Measurements from ENCODE around the gene FMNL1.
"Not testable (repeated sequence)": the region's sequence is repeated elsewhere in the genome, so short reads cannot be mapped to it uniquely, and the experiment has no call there.

FMNL1 gene

GRCh38 chr17:45197555-45198334, 23.9 kb upstream of the FMNL1 start:
- Histone ChIP-seq H3K56ac (ENCODE audit: low read length) (peak overlapping the region; percentile 90), H4K5ac (ENCODE audit: low read length) (peak overlapping the region; percentile 62), H3K4me2 (ENCODE audit: low read length) (peak overlapping the region; percentile 12), H3K23ac (ENCODE audit: low read length) (no peak overlapping the region), H3K79me1 (ENCODE audit: low read length) (no peaks in the 10 kb centered on the region), H3K36me3 (ENCODE audit: control insufficient read depth, insufficient read depth, low read length) (no peaks in the 10 kb centered on the region), H3K79me2 (ENCODE audit: control insufficient read depth, insufficient read depth, low read length) (no peaks in the 10 kb centered on the region), H3K27ac (ENCODE audit: low read depth, low read length) (peak overlapping the region; percentile 38), H4K8ac (ENCODE audit: low read depth, low read length) (no peak overlapping the region), H2BK5ac (ENCODE audit: low read length) (peak overlapping the region; percentile 52), H2AK5ac (ENCODE audit: low read length) (no peak overlapping the region), H3K9ac (ENCODE audit: low read length) (peak overlapping the region; percentile 66), H3K4me3 (ENCODE audit: low read length) (no peak overlapping the region), H3K4ac (ENCODE audit: low read depth, low read length) (no peak overlapping the region), H2BK15ac (replicated peaks; ENCODE audit: low read depth) (no peak overlapping the region), H3K4me1 (ENCODE audit: control insufficient read depth, low read depth, low read length) (no peaks in the 10 kb centered on the region), H3K27me3 (ENCODE audit: insufficient read depth, low read length, poor library complexity) (no peaks in the 10 kb centered on the region), H3K18ac (ENCODE audit: low read length) (no peak overlapping the region), H2BK120ac (ENCODE audit: low read depth, low read length) (no peak overlapping the region)
- DNase-seq: peak; percentile 96
- WGBS (ENCODE audit: extremely low coverage, insufficient coverage, low lambda C conversion rate): no CpG with 5 or more reads among the region's 16 CpGs

- Histone ChIP-seq H3K4me2 (ENCODE audit: low read length) (no peak overlapping the region), H3K36me3 (ENCODE audit: control insufficient read depth, insufficient read depth, low read length) (no peaks in the 10 kb centered on the region), H3K27me3 (ENCODE audit: insufficient read depth, low read length, poor library complexity) (no peaks in the 10 kb centered on the region), H3K56ac (ENCODE audit: low read length) (no peak overlapping the region), H2BK15ac (replicated peaks; ENCODE audit: low read depth) (no peak overlapping the region), H4K8ac (ENCODE audit: low read depth, low read length) (no peak overlapping the region), H4K5ac (ENCODE audit: low read length) (no peak overlapping the region), H3K4me3 (ENCODE audit: low read length) (no peak overlapping the region), H2BK5ac (ENCODE audit: low read length) (no peak overlapping the region), H3K79me1 (ENCODE audit: low read length) (no peaks in the 10 kb centered on the region), H3K4ac (ENCODE audit: low read depth, low read length) (no peak overlapping the region), H3K4me1 (ENCODE audit: control insufficient read depth, low read depth, low read length) (no peaks in the 10 kb centered on the region), H3K18ac (ENCODE audit: low read length) (no peak overlapping the region), H3K79me2 (ENCODE audit: control insufficient read depth, insufficient read depth, low read length) (no peaks in the 10 kb centered on the region), H3K27ac (ENCODE audit: low read depth, low read length) (no peak overlapping the region), H2AK5ac (ENCODE audit: low read length) (no peak overlapping the region), H3K23ac (ENCODE audit: low read length) (no peak overlapping the region), H2BK120ac (ENCODE audit: low read depth, low read length) (no peak overlapping the region), H3K9ac (ENCODE audit: low read length) (no peak overlapping the region)
- no CpG with 5 or more reads among the region's 9 CpGs for WGBS (ENCODE audit: extremely low coverage, insufficient coverage, low lambda C conversion rate)
- peak; percentile 53 for DNase-seq
Measured at GRCh38 chr17:45200701-45201100, 21.0 kb upstream of the FMNL1 start.

- no peak overlapping the region for H2BK15ac ChIP-seq (replicated peaks; ENCODE audit: low read depth)
- no peaks in the 10 kb centered on the region for H3K27me3 ChIP-seq (ENCODE audit: insufficient read depth, low read length, poor library complexity)
- no peak overlapping the region for H3K23ac ChIP-seq (ENCODE audit: low read length)
- H3K4me1 ChIP-seq (ENCODE audit: control insufficient read depth, low read depth, low read length): no peaks in the 10 kb centered on the region
- no peak overlapping the region for H3K9ac ChIP-seq (ENCODE audit: low read length)
- WGBS (ENCODE audit: extremely low coverage, insufficient coverage, low lambda C conversion rate): no CpG with 5 or more reads among the region's 4 CpGs
- DNase-seq: no peak
- H2BK120ac ChIP-seq (ENCODE audit: low read depth, low read length): no peak overlapping the region
- H3K4me2 ChIP-seq (ENCODE audit: low read length): no peak overlapping the region
- H2AK5ac ChIP-seq (ENCODE audit: low read length): no peak overlapping the region
- no peak overlapping the region for H4K8ac ChIP-seq (ENCODE audit: low read depth, low read length)
- H3K18ac ChIP-seq (ENCODE audit: low read length): no peak overlapping the region
- no peak overlapping the region for H3K56ac ChIP-seq (ENCODE audit: low read length)
- no peak overlapping the region for H4K5ac ChIP-seq (ENCODE audit: low read length)
- no peaks in the 10 kb centered on the region for H3K36me3 ChIP-seq (ENCODE audit: control insufficient read depth, insufficient read depth, low read length)
- H3K79me1 ChIP-seq (ENCODE audit: low read length): no peaks in the 10 kb centered on the region
- no peak overlapping the region for H3K27ac ChIP-seq (ENCODE audit: low read depth, low read length)
- H2BK5ac ChIP-seq (ENCODE audit: low read length): no peak overlapping the region
- no peaks in the 10 kb centered on the region for H3K79me2 ChIP-seq (ENCODE audit: control insufficient read depth, insufficient read depth, low read length)
- no peak overlapping the region for H3K4me3 ChIP-seq (ENCODE audit: low read length)
- H3K4ac ChIP-seq (ENCODE audit: low read depth, low read length): no peak overlapping the region
Measured at GRCh38 chr17:45201457-45201856, 20.2 kb upstream of the FMNL1 start.

GRCh38 chr17:45201880-45202279, 19.8 kb upstream of the FMNL1 start:
- H3K27me3 ChIP-seq (ENCODE audit: insufficient read depth, low read length, poor library complexity); H4K8ac ChIP-seq (ENCODE audit: low read depth, low read length); H3K9ac ChIP-seq (ENCODE audit: low read length); H3K36me3 ChIP-seq (ENCODE audit: control insufficient read depth, insufficient read depth, low read length); H2BK15ac ChIP-seq (replicated peaks; ENCODE audit: low read depth); DNase-seq; H3K23ac ChIP-seq (ENCODE audit: low read length); H3K4me2 ChIP-seq (ENCODE audit: low read length); H3K4ac ChIP-seq (ENCODE audit: low read depth, low read length); H3K79me1 ChIP-seq (ENCODE audit: low read length); H2AK5ac ChIP-seq (ENCODE audit: low read length); H2BK120ac ChIP-seq (ENCODE audit: low read depth, low read length); H4K5ac ChIP-seq (ENCODE audit: low read length); H3K18ac ChIP-seq (ENCODE audit: low read length); H3K4me3 ChIP-seq (ENCODE audit: low read length); H3K27ac ChIP-seq (ENCODE audit: low read depth, low read length); H3K56ac ChIP-seq (ENCODE audit: low read length); H3K79me2 ChIP-seq (ENCODE audit: control insufficient read depth, insufficient read depth, low read length); H3K4me1 ChIP-seq (ENCODE audit: control insufficient read depth, low read depth, low read length); H2BK5ac ChIP-seq (ENCODE audit: low read length): not testable (repeated sequence)
- no CpG with 5 or more reads among the region's 6 CpGs for WGBS (ENCODE audit: extremely low coverage, insufficient coverage, low lambda C conversion rate)

GRCh38 chr17:45218895-45219661, 2.6 kb upstream of the FMNL1 start:
- Histone ChIP-seq H2BK5ac (ENCODE audit: low read length) (no peak overlapping the region), H3K36me3 (ENCODE audit: control insufficient read depth, insufficient read depth, low read length) (no peaks in the 10 kb centered on the region), H3K4me1 (ENCODE audit: control insufficient read depth, low read depth, low read length) (no peaks in the 10 kb centered on the region), H2BK15ac (replicated peaks; ENCODE audit: low read depth) (no peak overlapping the region), H3K79me2 (ENCODE audit: control insufficient read depth, insufficient read depth, low read length) (no peaks in the 10 kb centered on the region), H3K79me1 (ENCODE audit: low read length) (no peaks in the 10 kb centered on the region), H3K27me3 (ENCODE audit: insufficient read depth, low read length, poor library complexity) (peaks cover 12% of the 10 kb centered on the region), H3K9ac (ENCODE audit: low read length) (no peak overlapping the region), H2AK5ac (ENCODE audit: low read length) (no peak overlapping the region), H3K23ac (ENCODE audit: low read length) (no peak overlapping the region), H3K4ac (ENCODE audit: low read depth, low read length) (no peak overlapping the region), H4K8ac (ENCODE audit: low read depth, low read length) (no peak overlapping the region), H3K56ac (ENCODE audit: low read length) (no peak overlapping the region), H3K4me3 (ENCODE audit: low read length) (no peak overlapping the region), H2BK120ac (ENCODE audit: low read depth, low read length) (no peak overlapping the region), H3K27ac (ENCODE audit: low read depth, low read length) (no peak overlapping the region), H4K5ac (ENCODE audit: low read length) (no peak overlapping the region), H3K18ac (ENCODE audit: low read length) (no peak overlapping the region), H3K4me2 (ENCODE audit: low read length) (no peak overlapping the region)
- no CpG with 5 or more reads among the region's 12 CpGs for WGBS (ENCODE audit: extremely low coverage, insufficient coverage, low lambda C conversion rate)
- peak; percentile 82 for DNase-seq
